Putamen (tissue), 1 donor: ENCODE results near the gene AGBL3.
A peak's percentile ranks its signal among the peaks of the same experiment; 100 is the strongest.

Source experiments
- DNase-seq: peaks from one replicate; pipeline ENCODE4 v3.0.0-alpha.2; 2016; ENCODE audit warnings: low spot score

AGBL3 gene

GRCh38 chr7:134986363-134987251, at the start of gene AGBL3:
Gene AGBL3 (plus strand): TSS chr7:134986508. CDS start chr7:134987934, 1,426 bp downstream.
- peak; percentile 91 for DNase-seq

- DNase-seq = no peak
Measured at GRCh38 chr7:134936893-134937510, 49.3 kb upstream of the AGBL3 start.

GRCh38 chr7:134938141-134938540, 48.2 kb upstream of the AGBL3 start:
- no peak for DNase-seq

GRCh38 chr7:134939136-134939535, 47.2 kb upstream of the AGBL3 start:
- DNase-seq = no peak

GRCh38 chr7:134940729-134941128, 45.6 kb upstream of the AGBL3 start:
- DNase-seq = no peak

GRCh38 chr7:134941185-134941900, 45.0 kb upstream of the AGBL3 start:
- no peak for DNase-seq

- DNase-seq = no peak
Measured at GRCh38 chr7:134941952-134942351, 44.4 kb upstream of the AGBL3 start.

GRCh38 chr7:134942690-134943466, 43.4 kb upstream of the AGBL3 start:
- no peak for DNase-seq

GRCh38 chr7:134943785-134944400, 42.4 kb upstream of the AGBL3 start:
- DNase-seq = peak; percentile 20

GRCh38 chr7:134945691-134946090, 40.6 kb upstream of the AGBL3 start:
- DNase-seq = no peak

GRCh38 chr7:134946260-134946659, 40.0 kb upstream of the AGBL3 start:
- no peak for DNase-seq

GRCh38 chr7:134947329-134947728, 39.0 kb upstream of the AGBL3 start:
- DNase-seq = no peak

- DNase-seq = no peak
Measured at GRCh38 chr7:134947831-134948230, 38.5 kb upstream of the AGBL3 start.

GRCh38 chr7:134948246-134948645, 38.1 kb upstream of the AGBL3 start:
- no peak for DNase-seq

GRCh38 chr7:134948736-134949135, 37.6 kb upstream of the AGBL3 start:
- DNase-seq = no peak

- DNase-seq = no peak
Measured at GRCh38 chr7:134949171-134949570, 37.1 kb upstream of the AGBL3 start.

- peak; percentile 36 for DNase-seq
Measured at GRCh38 chr7:134954197-134955082, 31.9 kb upstream of the AGBL3 start.

- DNase-seq = no peak
Measured at GRCh38 chr7:134957005-134957404, 29.3 kb upstream of the AGBL3 start.

- DNase-seq = no peak
Measured at GRCh38 chr7:134959810-134960209, 26.5 kb upstream of the AGBL3 start.

- DNase-seq = no peak
Measured at GRCh38 chr7:134962270-134962780, 24.0 kb upstream of the AGBL3 start.
